NB4 (cell line): ENCODE measurements around the gene GREB1.

Source experiments
- POLR2A ChIP-seq: IDR thresholded peaks from 2 replicates; pipeline ENCODE4 v1.6.1; 2011; ENCODE audit warnings: mild to moderate bottlenecking; ENCODE audit not compliant: insufficient read length; ENCODE audit errors: extremely low read depth
- TF ChIP-seq, protein P1 (sequence below): IDR thresholded peaks from one replicate; pipeline ENCODE4 v1.5.1; 2012; ENCODE audit warnings: low read depth, low read length

DNA sequence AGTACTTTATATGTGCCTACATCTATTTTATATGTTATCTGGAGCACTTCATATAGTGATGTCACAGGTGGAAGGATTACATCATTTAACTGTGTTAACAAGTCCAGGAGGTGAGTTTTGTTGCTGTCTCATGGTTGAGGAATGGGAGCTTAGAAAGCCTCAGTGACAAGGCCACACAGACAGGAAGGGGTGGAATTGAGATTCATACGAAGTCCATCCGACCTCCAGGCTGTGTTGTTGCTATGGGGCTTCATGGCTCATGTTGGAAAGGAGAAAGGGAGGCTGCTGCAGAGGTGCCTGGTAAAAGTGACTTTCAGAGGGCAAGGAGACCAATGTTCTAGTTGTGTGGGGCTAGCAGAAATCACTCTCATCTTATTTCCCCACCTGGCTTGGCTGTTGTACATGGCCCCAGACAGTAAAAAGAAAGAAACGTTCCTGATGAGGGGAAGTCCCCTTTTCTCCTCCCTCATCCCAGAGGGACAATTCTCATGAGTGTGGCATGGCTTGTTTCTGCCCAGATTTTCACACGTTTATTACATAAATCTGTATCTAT lies 31.0 kb upstream of the GREB1 start:
- TF ChIP-seq, protein P1, sequence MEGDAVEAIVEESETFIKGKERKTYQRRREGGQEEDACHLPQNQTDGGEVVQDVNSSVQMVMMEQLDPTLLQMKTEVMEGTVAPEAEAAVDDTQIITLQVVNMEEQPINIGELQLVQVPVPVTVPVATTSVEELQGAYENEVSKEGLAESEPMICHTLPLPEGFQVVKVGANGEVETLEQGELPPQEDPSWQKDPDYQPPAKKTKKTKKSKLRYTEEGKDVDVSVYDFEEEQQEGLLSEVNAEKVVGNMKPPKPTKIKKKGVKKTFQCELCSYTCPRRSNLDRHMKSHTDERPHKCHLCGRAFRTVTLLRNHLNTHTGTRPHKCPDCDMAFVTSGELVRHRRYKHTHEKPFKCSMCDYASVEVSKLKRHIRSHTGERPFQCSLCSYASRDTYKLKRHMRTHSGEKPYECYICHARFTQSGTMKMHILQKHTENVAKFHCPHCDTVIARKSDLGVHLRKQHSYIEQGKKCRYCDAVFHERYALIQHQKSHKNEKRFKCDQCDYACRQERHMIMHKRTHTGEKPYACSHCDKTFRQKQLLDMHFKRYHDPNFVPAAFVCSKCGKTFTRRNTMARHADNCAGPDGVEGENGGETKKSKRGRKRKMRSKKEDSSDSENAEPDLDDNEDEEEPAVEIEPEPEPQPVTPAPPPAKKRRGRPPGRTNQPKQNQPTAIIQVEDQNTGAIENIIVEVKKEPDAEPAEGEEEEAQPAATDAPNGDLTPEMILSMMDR = no peak
- TF ChIP-seq POLR2A = no peak
